Omental fat pad (tissue), 4 donors: ENCODE results near the gene CA4. TPM values are rescaled to one million over a fixed set of nuclear protein-coding genes. Genes with fewer than 3 reads are reported as not detected.
"Not testable (repeated sequence)": the region's sequence is repeated elsewhere in the genome, so short reads cannot be mapped to it uniquely, and the experiment has no call there.

Experiments used
- ATAC-seq: fragments of 150-250 bp; one replicate; pipeline ENCODE4 v1.9.1; 2016; ENCODE audit warnings: mild to moderate bottlenecking, moderate library complexity; ENCODE audit not compliant: low FRiP score
- DNase-seq: peaks from one replicate; pipeline ENCODE4 v3.0.0-alpha.2; 2019; ENCODE audit warnings: low spot score
- CTCF ChIP-seq, 3 donors: fragments of 450-650 bp; IDR thresholded peaks; one replicate each; pipeline ENCODE4 v1.5.1; 2016 to 2017; ENCODE audit warnings: antibody characterized with exemption in 3 of 3, mild to moderate bottlenecking in 3 of 3, moderate library complexity in 2 of 3
- total RNA-seq, 4 donors: library from RNA; depleted of rRNA; stranded (reverse); fragments of >200 nt; gene quantifications; one replicate each; pipeline ENCODE4 v1.1.0, GENCODE V29; 2016

Gene CA4
- total RNA-seq, 4 donors from 2014 or later = 9.1 to 168 (median 56.6) TPM

DNA sequence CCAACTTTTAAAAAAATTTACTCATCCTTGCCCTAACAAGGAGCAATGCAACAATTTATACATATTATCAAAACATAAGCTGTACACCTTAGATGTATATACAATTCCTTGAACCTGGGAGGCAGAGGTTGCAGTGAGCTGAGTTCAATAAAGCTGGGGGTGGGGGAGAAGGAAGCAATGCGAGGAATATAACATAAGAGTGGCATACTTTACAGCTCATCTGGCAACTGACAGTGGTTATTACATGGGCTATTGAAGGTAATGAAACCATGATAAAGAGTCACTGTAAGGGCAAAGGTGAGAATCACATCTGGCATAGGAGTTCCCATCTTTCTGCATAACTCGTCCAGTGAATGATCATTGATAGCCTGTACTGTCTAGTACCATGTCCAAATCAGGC lies 43.7 kb downstream of the CA4 start:
- DNase-seq (no peak), ATAC-seq (no peak)
- no peak for TF ChIP-seq CTCF (IDR thresholded peaks at IDR 0.05)

GRCh38 chr17:60194141-60194540 lies 44.4 kb downstream of the CA4 start:
- DNase-seq, ATAC-seq: not testable (repeated sequence)

GRCh38 chr17:60198630-60199029 lies 48.9 kb downstream of the CA4 start:
- not testable (repeated sequence) for DNase-seq, ATAC-seq

- not testable (repeated sequence) for DNase-seq, ATAC-seq
These were observed 56.0 kb downstream of the CA4 start for GRCh38 chr17:60205782-60206181.

DNA sequence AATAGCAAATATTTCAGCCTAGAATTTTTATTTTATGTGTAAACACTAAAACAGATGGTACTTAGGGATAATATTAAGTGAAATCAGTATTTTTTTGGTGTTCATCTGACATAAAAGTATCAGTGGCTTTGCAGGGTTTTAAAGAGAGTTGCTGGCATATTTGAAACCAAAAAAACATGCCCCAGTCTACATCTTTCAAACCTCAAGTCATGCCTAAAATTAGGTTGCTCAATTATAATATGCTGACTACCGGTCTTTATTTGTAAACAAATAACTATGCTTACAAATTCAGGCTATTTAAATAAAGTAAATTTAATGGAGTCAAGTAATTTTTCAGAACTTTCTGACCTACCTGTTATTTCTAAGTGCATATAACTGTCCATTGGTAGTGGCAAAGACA lies 58.5 kb downstream of the CA4 start:
- not testable (repeated sequence) for ATAC-seq

More for the DNA sequence above, 58.5 kb downstream of the CA4 start:
- not testable (repeated sequence) for DNase-seq

Other genes starting within 250 kb of the CA4 start
- 10 to 100 TPM; 24.7 to 34.0 (median 27.9) TPM for gene RNFT1, start 185.2 kb upstream of the CA4 start, total RNA-seq
- gene HEATR6, start 71.1 kb upstream of the CA4 start, total RNA-seq = 10 to 100 TPM in 3 of 4 donors, 1 to 10 TPM in 1; 8.8 to 16.7 (median 11.8) TPM
- 10 to 100 TPM; 53.3 to 91.6 (median 69.7) TPM for gene USP32, start 242.2 kb downstream of the CA4 start, total RNA-seq